Measurements from ENCODE around the gene LYSMD4. TPM values are rescaled to one million over a fixed set of nuclear protein-coding genes. Genes with fewer than 3 reads are reported as not detected.

LYSMD4 gene
- total and polyA plus RNA-seq, 2 of the 8 experiments (the other 6 are each of a cell fraction or from before 2014, with no cell fraction given) = 7.5 to 17.5 TPM

GRCh38 chr15:99736702-99737101 lies 3.5 kb upstream of the LYSMD4 start (continued):
- TF ChIP-seq EP300 (IDR thresholded peaks at IDR 0.05; ENCODE audit: borderline replicate concordance in 1 of 2, low read depth in 2 of 2, low read length in 2 of 2) (no peak), CHD7 (IDR thresholded peaks at IDR 0.05; ENCODE audit: insufficient replicate concordance, low read length) (no peak), HDAC2 (IDR thresholded peaks at IDR 0.05; ENCODE audit: borderline replicate concordance in 1 of 2, low read depth in 2 of 2, low read length in 2 of 2) (no peak), SIN3A (conservative IDR thresholded peaks at IDR 0.05 in 1 of 2, IDR thresholded peaks at IDR 0.05 in 1 of 2; ENCODE audit: low read depth in 1 of 2, low read length in 2 of 2) (no peak), ASH2L (IDR thresholded peaks at IDR 0.05; ENCODE audit: low read length) (no peak), POLR2AphosphoS5 (IDR thresholded peaks at IDR 0.05; ENCODE audit: low read depth, low read length) (no peak), TAF7 (optimal IDR thresholded peaks at IDR 0.05; ENCODE audit: borderline replicate concordance, low read depth, low read length) (no peak), EZH2 (IDR thresholded peaks at IDR 0.05; ENCODE audit: low read depth, low read length, severe bottlenecking) (no peak), TEAD4 (IDR thresholded peaks at IDR 0.05; ENCODE audit: low read depth, low read length) (no peak), SIX5 (IDR thresholded peaks at IDR 0.05; ENCODE audit: low read depth, low read length) (no peak)

Data from H1 (cell line).